Measurements from ENCODE around the gene CCSER2.
"Not testable (repeated sequence)": the region's sequence is repeated elsewhere in the genome, so short reads cannot be mapped to it uniquely, and the experiment has no call there.

Gene CCSER2

DNA sequence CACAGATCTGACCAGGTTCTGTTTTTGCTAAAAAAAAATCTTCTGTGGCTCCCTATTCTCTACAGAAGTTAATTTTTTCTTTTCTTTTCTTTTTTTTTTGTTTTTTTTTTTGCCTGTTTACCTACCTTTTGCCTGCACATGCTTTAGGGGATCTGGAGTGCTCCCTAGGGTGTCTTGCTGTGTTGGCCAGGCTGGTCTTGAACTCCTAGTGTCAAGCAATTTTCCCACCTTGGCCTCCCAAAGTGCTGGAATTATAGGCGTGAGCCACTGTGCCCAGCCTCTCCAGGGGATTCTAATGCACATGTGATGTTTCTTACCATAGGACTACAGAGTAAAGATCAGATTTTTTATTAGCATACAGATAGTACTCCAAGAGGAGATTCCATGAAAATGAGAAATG lies 10.6 kb downstream of the CCSER2 start:
- no peaks in the 10 kb centered on the region for H3K27me3 ChIP-seq (ENCODE audit: control insufficient read depth, insufficient read depth, low read length)
- no peak overlapping the region for H3K9ac ChIP-seq (ENCODE audit: low read depth, low read length)
- H3K4me1 ChIP-seq (ENCODE audit: control insufficient read depth, insufficient read depth, low read length) = peaks cover 23% of the 10 kb centered on the region
- H3K9me3 ChIP-seq (ENCODE audit: control insufficient read depth, insufficient read depth, low read length) = no peaks in the 10 kb centered on the region
- no peaks in the 10 kb centered on the region for H3K36me3 ChIP-seq (ENCODE audit: control insufficient read depth, insufficient read depth, low read length)
- no peak overlapping the region for H3K4me3 ChIP-seq (ENCODE audit: low read depth, low read length)

DNA sequence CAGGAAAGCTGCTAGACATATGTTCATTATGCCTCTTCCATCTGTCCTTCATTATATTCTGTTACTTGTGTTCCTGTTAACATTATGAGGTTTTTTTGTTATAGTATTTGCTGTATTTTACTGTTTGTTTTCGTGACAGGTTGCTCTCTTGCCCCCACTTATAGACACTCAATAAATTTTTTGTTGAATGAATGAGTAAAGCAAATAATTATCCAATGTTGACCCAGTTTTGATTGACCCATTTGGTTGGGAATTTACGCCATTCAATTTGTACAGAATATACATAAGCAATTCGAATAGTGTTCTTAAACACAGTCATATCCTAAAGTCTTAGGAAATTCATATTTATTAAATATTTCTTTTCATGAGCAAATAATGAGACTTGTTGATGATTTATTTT lies 11.8 kb downstream of the CCSER2 start:
- Histone ChIP-seq H3K36me3 (ENCODE audit: control insufficient read depth, insufficient read depth, low read length) (no peaks in the 10 kb centered on the region), H3K9ac (ENCODE audit: low read depth, low read length) (no peak overlapping the region), H3K4me3 (ENCODE audit: low read depth, low read length) (no peak overlapping the region), H3K27me3 (ENCODE audit: control insufficient read depth, insufficient read depth, low read length) (no peaks in the 10 kb centered on the region), H3K4me1 (ENCODE audit: control insufficient read depth, insufficient read depth, low read length) (peaks cover 15% of the 10 kb centered on the region), H3K9me3 (ENCODE audit: control insufficient read depth, insufficient read depth, low read length) (no peaks in the 10 kb centered on the region)

DNA sequence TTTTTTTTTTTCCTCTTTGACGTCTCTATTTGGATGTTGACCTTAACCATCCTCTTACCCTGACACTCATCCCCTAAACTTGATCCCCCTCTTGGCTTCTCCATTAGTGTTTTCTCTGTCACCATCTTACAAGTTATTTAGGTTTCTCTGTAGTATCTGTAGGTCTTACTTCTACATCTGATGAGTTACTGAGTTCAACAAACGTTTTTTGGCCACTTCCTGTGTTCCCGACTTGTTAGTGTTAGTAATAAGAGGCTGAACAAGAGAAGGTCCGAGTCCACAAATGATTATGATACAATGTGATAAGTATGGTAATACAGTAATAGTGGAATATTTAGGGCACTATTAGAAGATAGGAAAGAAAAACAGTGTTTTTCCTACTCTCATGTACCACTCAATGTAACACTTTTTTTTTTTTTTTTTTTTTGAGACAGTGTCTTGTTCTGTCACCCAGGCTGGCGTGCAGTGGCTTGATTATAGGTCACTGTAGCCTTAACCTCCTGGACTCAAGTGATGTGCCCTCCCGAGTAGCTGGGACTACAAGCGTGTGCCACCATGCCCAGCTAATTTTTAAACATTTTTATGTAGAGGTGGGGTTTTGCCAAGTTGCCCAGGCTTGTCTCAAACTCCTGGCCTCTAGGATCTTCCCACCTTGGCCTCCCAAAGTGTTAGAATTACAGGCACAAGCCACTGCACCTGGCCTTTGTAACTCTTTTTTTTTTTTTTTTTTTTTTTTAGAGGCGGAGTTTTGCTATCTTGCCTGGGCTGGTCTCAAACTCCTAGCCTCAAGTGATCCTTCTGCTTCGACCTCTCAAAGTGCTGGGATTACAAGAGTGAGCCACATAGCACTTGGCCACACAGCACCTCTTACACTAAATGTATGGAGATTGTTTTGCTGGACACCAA lies 12.5 kb downstream of the CCSER2 start:
- Histone ChIP-seq H3K4me1 (ENCODE audit: control insufficient read depth, insufficient read depth, low read length) (peaks cover 12% of the 10 kb centered on the region), H3K4me3 (ENCODE audit: low read depth, low read length) (no peak overlapping the region), H3K9ac (ENCODE audit: low read depth, low read length) (no peak overlapping the region), H3K9me3 (ENCODE audit: control insufficient read depth, insufficient read depth, low read length) (no peaks in the 10 kb centered on the region), H3K36me3 (ENCODE audit: control insufficient read depth, insufficient read depth, low read length) (no peaks in the 10 kb centered on the region), H3K27me3 (ENCODE audit: control insufficient read depth, insufficient read depth, low read length) (no peaks in the 10 kb centered on the region)

DNA sequence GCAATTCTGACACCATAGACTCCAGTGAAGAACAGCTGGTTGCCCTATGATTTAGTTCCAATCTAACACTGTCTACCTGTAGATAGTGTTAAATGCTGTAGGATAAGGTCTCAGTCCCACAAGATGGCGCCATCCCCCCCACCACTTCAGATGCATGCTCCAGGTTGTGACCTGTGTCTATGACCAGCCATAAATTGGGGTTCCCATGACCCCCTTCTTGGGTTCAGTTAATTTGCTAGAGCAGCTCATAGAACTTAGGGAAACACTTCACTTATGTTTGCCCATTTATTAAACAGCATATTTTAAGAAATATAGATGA lies 13.1 kb downstream of the CCSER2 start:
- Histone ChIP-seq H3K9me3 (ENCODE audit: control insufficient read depth, insufficient read depth, low read length) (no peaks in the 10 kb centered on the region), H3K9ac (ENCODE audit: low read depth, low read length) (no peak overlapping the region), H3K4me1 (ENCODE audit: control insufficient read depth, insufficient read depth, low read length) (peaks cover 12% of the 10 kb centered on the region), H3K27me3 (ENCODE audit: control insufficient read depth, insufficient read depth, low read length) (no peaks in the 10 kb centered on the region), H3K36me3 (ENCODE audit: control insufficient read depth, insufficient read depth, low read length) (no peaks in the 10 kb centered on the region), H3K4me3 (ENCODE audit: low read depth, low read length) (no peak overlapping the region)

DNA sequence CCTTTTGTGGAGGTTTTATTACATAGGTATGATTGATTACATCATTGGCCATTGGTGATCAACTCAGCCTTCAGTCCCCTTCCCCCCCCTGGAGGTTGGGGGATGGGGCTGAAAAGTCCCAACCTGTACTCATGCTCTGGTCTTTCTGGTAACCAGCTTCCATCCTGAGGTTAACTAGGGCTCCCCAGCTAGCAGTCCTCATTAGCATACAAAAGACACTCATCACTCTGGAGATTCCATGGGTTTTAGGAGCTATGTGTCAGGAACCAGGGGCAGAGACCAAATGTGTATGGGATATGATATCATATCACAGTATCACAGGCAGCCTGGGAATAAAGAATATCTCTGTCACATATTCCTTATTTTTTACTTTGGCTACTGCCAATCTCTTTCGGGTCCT lies 13.6 kb downstream of the CCSER2 start:
- no peaks in the 10 kb centered on the region for H3K9me3 ChIP-seq (ENCODE audit: control insufficient read depth, insufficient read depth, low read length)
- H3K9ac ChIP-seq (ENCODE audit: low read depth, low read length) = no peak overlapping the region
- H3K4me3 ChIP-seq (ENCODE audit: low read depth, low read length) = no peak overlapping the region
- no peaks in the 10 kb centered on the region for H3K27me3 ChIP-seq (ENCODE audit: control insufficient read depth, insufficient read depth, low read length)
- peaks cover 12% of the 10 kb centered on the region for H3K4me1 ChIP-seq (ENCODE audit: control insufficient read depth, insufficient read depth, low read length)
- H3K36me3 ChIP-seq (ENCODE audit: control insufficient read depth, insufficient read depth, low read length) = no peaks in the 10 kb centered on the region

DNA sequence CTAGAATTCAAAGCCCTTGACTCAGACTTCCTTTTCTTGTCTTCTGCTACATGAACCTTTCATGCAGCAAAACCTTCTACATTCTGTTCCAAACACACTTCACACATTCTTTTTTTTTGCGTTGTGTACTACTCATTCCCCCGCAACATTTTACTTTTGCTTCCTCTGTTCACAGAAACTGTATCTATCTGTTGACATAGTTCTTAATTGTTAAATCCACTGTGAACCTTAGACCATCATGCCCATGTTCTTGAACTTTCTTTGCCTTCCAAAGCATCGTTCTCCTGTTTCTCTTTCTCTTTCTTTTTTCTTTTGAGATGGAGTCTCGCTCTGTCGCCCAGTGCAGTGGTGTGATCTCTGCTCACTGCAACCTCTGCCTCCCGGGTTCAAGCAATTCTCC lies 14.2 kb downstream of the CCSER2 start:
- Histone ChIP-seq H3K36me3 (ENCODE audit: control insufficient read depth, insufficient read depth, low read length) (no peaks in the 10 kb centered on the region), H3K9ac (ENCODE audit: low read depth, low read length) (no peak overlapping the region), H3K27me3 (ENCODE audit: control insufficient read depth, insufficient read depth, low read length) (no peaks in the 10 kb centered on the region), H3K4me3 (ENCODE audit: low read depth, low read length) (no peak overlapping the region), H3K4me1 (ENCODE audit: control insufficient read depth, insufficient read depth, low read length) (peaks cover 7% of the 10 kb centered on the region), H3K9me3 (ENCODE audit: control insufficient read depth, insufficient read depth, low read length) (no peaks in the 10 kb centered on the region)

DNA sequence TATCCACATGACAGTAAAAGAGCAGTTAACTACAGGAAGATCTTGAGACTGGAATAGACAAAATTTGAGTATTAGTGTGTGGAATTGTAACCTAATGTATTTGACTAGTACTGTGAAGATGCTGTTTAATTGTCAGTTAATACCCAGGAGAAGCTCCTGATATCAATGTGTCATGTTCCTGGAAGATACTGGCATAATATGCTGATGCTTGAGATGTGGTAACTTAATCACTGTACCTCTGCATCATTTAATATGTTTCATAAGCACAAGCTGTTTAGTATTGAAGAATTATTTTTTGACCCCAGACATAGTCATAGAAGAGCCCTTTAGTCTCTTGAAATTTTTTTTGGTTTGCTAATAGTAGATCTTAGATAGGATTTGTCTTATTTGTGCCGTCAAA lies 15.4 kb downstream of the CCSER2 start:
- Histone ChIP-seq H3K4me1 (ENCODE audit: control insufficient read depth, insufficient read depth, low read length) (peaks cover 7% of the 10 kb centered on the region), H3K9me3 (ENCODE audit: control insufficient read depth, insufficient read depth, low read length) (no peaks in the 10 kb centered on the region), H3K9ac (ENCODE audit: low read depth, low read length) (no peak overlapping the region), H3K27me3 (ENCODE audit: control insufficient read depth, insufficient read depth, low read length) (no peaks in the 10 kb centered on the region), H3K36me3 (ENCODE audit: control insufficient read depth, insufficient read depth, low read length) (no peaks in the 10 kb centered on the region), H3K4me3 (ENCODE audit: low read depth, low read length) (no peak overlapping the region)

DNA sequence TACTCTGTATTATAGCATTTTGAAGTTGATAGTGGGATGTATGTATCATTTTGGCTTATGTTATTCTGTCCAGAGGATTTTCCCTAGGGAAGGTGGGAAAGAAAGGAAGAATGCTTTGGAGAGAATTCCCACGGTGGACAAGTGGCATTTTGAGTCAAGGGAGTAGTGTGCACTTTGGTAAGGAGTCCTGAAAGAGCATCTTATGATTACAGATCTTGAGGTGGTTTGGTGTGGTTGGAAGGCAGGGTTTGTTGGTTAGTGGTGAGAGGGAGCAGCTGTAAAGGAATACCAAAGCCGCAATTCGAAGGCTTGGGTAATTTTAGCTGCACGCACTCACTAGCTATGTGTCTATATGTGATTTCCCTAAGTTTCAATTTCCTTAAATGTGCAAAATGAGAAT lies 16.1 kb downstream of the CCSER2 start:
- H3K9me3 ChIP-seq (ENCODE audit: control insufficient read depth, insufficient read depth, low read length) = no peaks in the 10 kb centered on the region
- H3K4me3 ChIP-seq (ENCODE audit: low read depth, low read length) = no peak overlapping the region
- H3K4me1 ChIP-seq (ENCODE audit: control insufficient read depth, insufficient read depth, low read length) = peaks cover 8% of the 10 kb centered on the region
- H3K9ac ChIP-seq (ENCODE audit: low read depth, low read length) = no peak overlapping the region
- no peaks in the 10 kb centered on the region for H3K27me3 ChIP-seq (ENCODE audit: control insufficient read depth, insufficient read depth, low read length)
- no peaks in the 10 kb centered on the region for H3K36me3 ChIP-seq (ENCODE audit: control insufficient read depth, insufficient read depth, low read length)

DNA sequence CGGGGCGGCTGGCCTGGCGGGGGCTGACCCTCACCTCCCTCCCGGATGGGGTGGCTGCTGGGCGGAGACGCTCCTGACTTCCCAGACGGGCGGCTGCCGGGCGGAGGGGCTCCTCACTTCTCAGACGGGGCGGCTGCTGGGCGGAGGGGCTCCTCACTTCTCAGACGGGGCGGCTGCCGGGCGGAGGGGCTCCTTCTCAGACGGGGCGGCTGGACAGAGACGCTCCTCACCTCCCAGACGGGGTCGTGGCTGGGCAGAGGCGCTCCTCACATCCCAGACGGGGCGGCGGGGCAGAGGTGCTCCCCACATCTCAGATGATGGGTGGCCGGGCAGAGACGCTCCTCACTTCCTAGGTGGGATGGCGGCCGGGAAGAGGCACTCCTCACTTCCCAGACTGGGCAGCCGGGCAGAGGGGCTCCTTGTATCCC lies 19.2 kb downstream of the CCSER2 start:
- not testable (repeated sequence) for H3K36me3 ChIP-seq (ENCODE audit: control insufficient read depth, insufficient read depth, low read length); H3K27me3 ChIP-seq (ENCODE audit: control insufficient read depth, insufficient read depth, low read length); H3K9ac ChIP-seq (ENCODE audit: low read depth, low read length); H3K4me1 ChIP-seq (ENCODE audit: control insufficient read depth, insufficient read depth, low read length); H3K4me3 ChIP-seq (ENCODE audit: low read depth, low read length); H3K9me3 ChIP-seq (ENCODE audit: control insufficient read depth, insufficient read depth, low read length)

DNA sequence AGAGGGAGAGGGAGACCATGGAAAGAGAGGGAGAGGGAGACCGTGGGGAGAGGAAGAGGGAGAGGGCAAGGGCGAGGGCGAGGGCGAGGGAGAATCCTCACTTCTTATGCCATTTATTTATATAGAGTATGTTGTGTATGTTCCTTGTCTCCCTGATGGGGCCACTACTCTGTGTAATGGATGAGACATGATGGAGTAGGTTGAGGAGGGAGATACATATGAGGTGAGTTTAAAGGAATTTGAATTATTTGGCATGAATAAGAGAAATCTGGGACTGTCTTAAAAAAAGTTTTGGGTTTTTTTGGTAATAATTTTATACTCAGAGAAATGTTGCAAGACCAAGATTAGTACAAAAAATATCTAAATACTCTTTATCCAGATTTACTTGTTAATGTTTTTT lies 20.1 kb downstream of the CCSER2 start:
- Histone ChIP-seq H3K4me1 (ENCODE audit: control insufficient read depth, insufficient read depth, low read length) (peaks cover 8% of the 10 kb centered on the region), H3K9ac (ENCODE audit: low read depth, low read length) (no peak overlapping the region), H3K9me3 (ENCODE audit: control insufficient read depth, insufficient read depth, low read length) (no peaks in the 10 kb centered on the region), H3K27me3 (ENCODE audit: control insufficient read depth, insufficient read depth, low read length) (no peaks in the 10 kb centered on the region), H3K36me3 (ENCODE audit: control insufficient read depth, insufficient read depth, low read length) (no peaks in the 10 kb centered on the region), H3K4me3 (ENCODE audit: low read depth, low read length) (no peak overlapping the region)

DNA sequence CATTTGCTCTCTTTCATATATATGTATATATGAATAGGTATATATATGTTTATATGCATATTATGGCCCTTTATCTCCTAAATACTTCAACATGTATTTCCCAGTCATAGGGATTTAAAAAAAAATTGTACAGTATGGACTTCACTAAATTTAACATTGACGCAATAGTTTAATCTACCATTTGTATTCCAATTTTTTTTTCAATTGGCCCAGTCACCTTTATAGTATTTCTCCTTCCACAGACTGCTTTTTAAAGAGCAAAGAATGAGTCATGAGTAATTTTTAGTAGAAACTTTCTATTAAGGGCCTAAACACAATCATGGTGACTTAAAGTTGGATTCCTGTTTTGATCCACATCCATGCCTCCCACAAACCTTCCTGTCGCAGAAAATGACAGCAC lies 20.5 kb downstream of the CCSER2 start:
- H3K36me3 ChIP-seq (ENCODE audit: control insufficient read depth, insufficient read depth, low read length) = no peaks in the 10 kb centered on the region
- no peak overlapping the region for H3K9ac ChIP-seq (ENCODE audit: low read depth, low read length)
- no peaks in the 10 kb centered on the region for H3K27me3 ChIP-seq (ENCODE audit: control insufficient read depth, insufficient read depth, low read length)
- H3K4me1 ChIP-seq (ENCODE audit: control insufficient read depth, insufficient read depth, low read length) = peaks cover 10% of the 10 kb centered on the region
- H3K4me3 ChIP-seq (ENCODE audit: low read depth, low read length) = no peak overlapping the region
- no peaks in the 10 kb centered on the region for H3K9me3 ChIP-seq (ENCODE audit: control insufficient read depth, insufficient read depth, low read length)

DNA sequence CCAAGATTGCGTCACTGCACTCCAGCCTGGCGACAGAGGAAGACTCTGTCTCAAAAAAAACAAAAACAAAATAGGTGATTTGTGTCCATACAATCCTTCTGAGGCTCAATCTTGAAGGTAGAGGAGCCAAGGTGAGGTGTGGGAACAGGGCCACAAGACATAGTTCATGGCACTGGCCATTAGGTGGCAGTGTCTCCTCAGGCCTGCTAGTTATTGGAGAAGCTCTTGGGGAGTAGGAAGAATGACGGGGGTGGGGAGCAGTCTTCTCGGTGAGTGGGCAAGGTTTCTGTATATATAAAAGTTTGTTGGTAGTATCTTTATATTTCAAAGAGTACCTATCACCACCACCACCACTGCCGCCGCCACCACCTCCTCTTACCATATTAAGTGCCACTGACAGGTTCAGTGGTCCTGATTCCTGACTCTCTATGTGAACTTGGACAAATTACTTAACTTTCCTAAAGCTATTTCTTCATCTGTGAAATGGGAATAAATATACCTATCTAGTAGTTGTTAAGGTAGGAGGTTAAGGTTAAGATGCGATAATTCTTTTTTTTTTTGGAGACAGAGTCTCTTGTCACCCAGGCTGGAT lies 24.0 kb downstream of the CCSER2 start:
- H3K9me3 ChIP-seq (ENCODE audit: control insufficient read depth, insufficient read depth, low read length) = no peaks in the 10 kb centered on the region
- peaks cover 19% of the 10 kb centered on the region for H3K4me1 ChIP-seq (ENCODE audit: control insufficient read depth, insufficient read depth, low read length)
- no peaks in the 10 kb centered on the region for H3K27me3 ChIP-seq (ENCODE audit: control insufficient read depth, insufficient read depth, low read length)
- H3K4me3 ChIP-seq (ENCODE audit: low read depth, low read length) = no peak overlapping the region
- no peaks in the 10 kb centered on the region for H3K36me3 ChIP-seq (ENCODE audit: control insufficient read depth, insufficient read depth, low read length)
- no peak overlapping the region for H3K9ac ChIP-seq (ENCODE audit: low read depth, low read length)

All from iPS-15b (cell line).